GM21526 (cell line): ENCODE data around the gene SVIP.

Source experiments
- ATAC-seq: cut with Tn5 transposase; IDR thresholded peaks from one replicate; pipeline ENCODE4 v1.9.1; 2021; ENCODE audit warnings: moderate library complexity; ENCODE audit not compliant: unreplicated experiment, low FRiP score

Gene SVIP

GRCh38 chr11:22797047-22797446 lies 32.6 kb downstream of the SVIP start:
- no peak for ATAC-seq

GRCh38 chr11:22795914-22796313 lies 33.7 kb downstream of the SVIP start:
- no peak for ATAC-seq

GRCh38 chr11:22792497-22792896 lies 37.1 kb downstream of the SVIP start:
- ATAC-seq, result peak; percentile 41

GRCh38 chr11:22787551-22788162 lies 41.9 kb downstream of the SVIP start:
- ATAC-seq, result peak; percentile 35

GRCh38 chr11:22787055-22787454 lies 42.5 kb downstream of the SVIP start:
- ATAC-seq, result no peak

GRCh38 chr11:22786475-22786874 lies 43.1 kb downstream of the SVIP start:
- ATAC-seq, result peak; percentile 90

- no peak for ATAC-seq
These were observed 44.4 kb downstream of the SVIP start for GRCh38 chr11:22785251-22785650.

GRCh38 chr11:22780952-22781593 lies 48.5 kb downstream of the SVIP start:
- ATAC-seq, result peak; percentile 65

GRCh38 chr11:22779850-22780249 lies 49.8 kb downstream of the SVIP start:
- ATAC-seq, result no peak

GRCh38 chr11:22778642-22779041 lies 51.0 kb downstream of the SVIP start:
- ATAC-seq, result no peak

GRCh38 chr11:22775248-22775647 lies 54.4 kb downstream of the SVIP start:
- no peak for ATAC-seq

- peak; percentile 80 for ATAC-seq
These were observed 54.9 kb downstream of the SVIP start for GRCh38 chr11:22774716-22775115.

GRCh38 chr11:22769081-22769480 lies 60.5 kb downstream of the SVIP start:
- no peak for ATAC-seq
